H1 (cell line): Measurements from ENCODE around the gene CD300LF. TPM values are rescaled to one million over a fixed set of nuclear protein-coding genes. Genes with fewer than 3 reads are reported as not detected.

Source experiments
- CTCF ChIA-PET: fragments of 300-600 bp; sonication (Branson Sonifier 250); formaldehyde crosslinking; loops from one replicate; lab custom pipeline; 2021; ENCODE audit not compliant: partially characterized antibody; lab: Charles Lee
- POLR2A ChIA-PET: fragments of 300-600 bp; sonication (Branson Sonifier 250); formaldehyde crosslinking; loops from one replicate; lab custom pipeline; 2021; ENCODE audit warnings: inconsistent platforms; ENCODE audit not compliant: partially characterized antibody; lab: Charles Lee
- DNase-seq, 2 experiments: peaks; one replicate each; pipeline versions ENCODE4 v3.0.0 to v3.0.0-alpha.2; 2010 to 2022; ENCODE audit warnings: low spot score in 2 of 2, low read depth in 1 of 2, mixed read lengths in 1 of 2
- FAIRE-seq: peaks from 2 replicates; lab custom pipeline; 2011; peaks lifted over from hg19 to GRCh38; lab: Jason Lieb, UNC
- H2AFZ ChIP-seq: 2 replicates; pipeline ENCODE4 v1.8.1; 2012; ENCODE audit warnings: low read length, inconsistent platforms
- H2AK5ac ChIP-seq: 2 replicates; pipeline ENCODE4 v1.6.1; 2013; ENCODE audit warnings: low read depth, low read length
- H2BK120ac ChIP-seq: replicated peaks from 2 replicates; pipeline ENCODE3; 2013; ENCODE audit warnings: low read depth, low read length, inconsistent platforms
- H2BK12ac ChIP-seq: 2 replicates; pipeline ENCODE4 v1.6.1; 2013; ENCODE audit warnings: low read depth, low read length
- H2BK15ac ChIP-seq: 2 replicates; pipeline ENCODE4 v1.6.1; 2013; ENCODE audit warnings: low read length
- H2BK20ac ChIP-seq: 2 replicates; pipeline ENCODE4 v1.6.1; 2013; ENCODE audit warnings: low read length
- H2BK5ac ChIP-seq: 2 replicates; pipeline ENCODE4 v1.6.1; 2013; ENCODE audit warnings: low read depth, low read length
- H3K14ac ChIP-seq: 2 replicates; pipeline ENCODE4 v1.6.1; 2013; ENCODE audit warnings: inconsistent platforms; ENCODE audit not compliant: insufficient read length
- H3K18ac ChIP-seq: 2 replicates; pipeline ENCODE4 v1.6.1; 2013; ENCODE audit warnings: low read length; ENCODE audit errors: extremely low read depth
- H3K23ac ChIP-seq: 2 replicates; pipeline ENCODE4 v1.6.1; 2013; ENCODE audit warnings: inconsistent platforms; ENCODE audit not compliant: insufficient read length
- H3K23me2 ChIP-seq: 2 replicates; pipeline ENCODE4 v1.6.1; 2013; ENCODE audit warnings: low read depth, low read length
- H3K27ac ChIP-seq: 2 replicates; pipeline ENCODE4 v1.6.1; 2011; ENCODE audit warnings: low read depth, low read length, inconsistent platforms
- H3K27me3 ChIP-seq, 4 experiments: replicated peaks in 1 of 4; 1 replicate in 1 of 4; 2 replicates in 3 of 4; pipeline versions ENCODE4 v1.6.1 to v1.8.1; 2011 to 2013; ENCODE audit warnings: low read length in 3 of 4, mild to moderate bottlenecking in 3 of 4, inconsistent platforms in 2 of 4, mixed read lengths in 2 of 4, moderate library complexity in 1 of 4; ENCODE audit not compliant: control insufficient read depth in 3 of 4, insufficient read depth in 3 of 4; ENCODE audit errors: extremely low read depth in 1 of 4
- H3K36me3 ChIP-seq, 4 experiments: 2 replicates each; pipeline versions ENCODE4 v1.6.1 to v1.8.1; 2011 to 2013; ENCODE audit warnings: mild to moderate bottlenecking in 4 of 4, low read length in 3 of 4, moderate library complexity in 2 of 4, control low read depth in 1 of 4, inconsistent platforms in 1 of 4; ENCODE audit not compliant: insufficient read depth in 4 of 4, control insufficient read depth in 2 of 4
- H3K4ac ChIP-seq: replicated peaks from 2 replicates; pipeline ENCODE3; 2013; ENCODE audit warnings: low read length, low read depth, mixed read lengths, inconsistent platforms; ENCODE audit not compliant: insufficient read length
- H3K4me1 ChIP-seq, 4 experiments: replicated peaks in 1 of 4; 1 replicate in 1 of 4; 2 replicates in 3 of 4; pipeline versions ENCODE4 v1.6.1 to v1.8.1; 2011 to 2013; ENCODE audit warnings: low read length in 3 of 4, inconsistent platforms in 2 of 4, mixed read lengths in 1 of 4; ENCODE audit not compliant: insufficient read depth in 4 of 4, control insufficient read depth in 3 of 4
- H3K4me2 ChIP-seq, 2 experiments: 2 replicates each; pipeline versions ENCODE4 v1.6.1 to v1.8.1; 2011 to 2013; ENCODE audit warnings: low read depth in 2 of 2, low read length in 2 of 2, control low read depth in 1 of 2, inconsistent platforms in 1 of 2, mild to moderate bottlenecking in 1 of 2; ENCODE audit not compliant: insufficient read depth in 1 of 2
- H3K4me3 ChIP-seq, 4 experiments: fragments of 200-600, 300-600 bp in 1 of 4; sonication (generic), shearing (Covaris generic), sonication (Bioruptor Twin) in 1 of 4; 2 replicates each; pipeline versions ENCODE4 v1.5.1 to v1.8.1; 2011 to 2016; ENCODE audit warnings: low read length in 4 of 4, low read depth in 3 of 4, control low read depth in 2 of 4, inconsistent platforms in 2 of 4, mild to moderate bottlenecking in 2 of 4, mixed read lengths in 1 of 4, moderate library complexity in 1 of 4; ENCODE audit not compliant: insufficient read depth in 2 of 4; ENCODE audit errors: extremely low read depth in 1 of 4
- H3K56ac ChIP-seq: replicated peaks from 2 replicates; pipeline ENCODE3; 2013; ENCODE audit warnings: low read depth, mild to moderate bottlenecking, mixed read lengths, low read length, inconsistent platforms; ENCODE audit not compliant: insufficient read length
- H3K79me1 ChIP-seq: 2 replicates; pipeline ENCODE4 v1.6.1; 2013; ENCODE audit warnings: low read depth, low read length, control low read depth
- H3K79me2 ChIP-seq, 2 experiments: 2 replicates each; pipeline versions ENCODE4 v1.6.1 to v1.8.1; 2012 to 2013; ENCODE audit warnings: low read length in 2 of 2, mild to moderate bottlenecking in 2 of 2, inconsistent platforms in 1 of 2; ENCODE audit not compliant: insufficient read depth in 2 of 2, control insufficient read depth in 1 of 2
- H3K9ac ChIP-seq, 4 experiments: replicated peaks in 1 of 4; 1 replicate in 1 of 4; 2 replicates in 3 of 4; pipeline versions ENCODE4 v1.6.1 to v1.8.1; 2011 to 2013; ENCODE audit warnings: low read depth in 3 of 4, low read length in 3 of 4, control low read depth in 2 of 4, mild to moderate bottlenecking in 2 of 4, moderate library complexity in 2 of 4, inconsistent platforms in 1 of 4; ENCODE audit errors: extremely low read depth in 1 of 4
- H3K9me3 ChIP-seq, 2 experiments: 2 replicates each; pipeline versions ENCODE4 v1.6.1 to v1.8.1; 2012 to 2013; ENCODE audit warnings: mild to moderate bottlenecking in 2 of 2, moderate library complexity in 2 of 2, control low read depth in 1 of 2, inconsistent platforms in 1 of 2, low read depth in 1 of 2, low read length in 1 of 2, mixed read lengths in 1 of 2; ENCODE audit not compliant: insufficient read depth in 2 of 2
- H4K20me1 ChIP-seq, 2 experiments: replicated peaks in 1 of 2; 2 replicates each; pipeline versions ENCODE3 to v1.8.1; 2011 to 2013; ENCODE audit warnings: inconsistent platforms in 2 of 2, low read length in 2 of 2, mild to moderate bottlenecking in 1 of 2; ENCODE audit not compliant: insufficient read depth in 2 of 2, control insufficient read depth in 1 of 2
- H4K5ac ChIP-seq: 2 replicates; pipeline ENCODE4 v1.6.1; 2013; ENCODE audit warnings: low read length, low read depth, mixed read lengths, inconsistent platforms; ENCODE audit not compliant: insufficient read length
- H4K8ac ChIP-seq: 2 replicates; pipeline ENCODE4 v1.8.0; 2013; ENCODE audit warnings: mild to moderate bottlenecking, moderate library complexity, low read length, inconsistent platforms; ENCODE audit not compliant: insufficient read depth; ENCODE audit errors: extremely low read depth
- H4K91ac ChIP-seq: replicated peaks from 2 replicates; pipeline ENCODE3; 2013; ENCODE audit warnings: low read length, mixed read lengths, inconsistent platforms; ENCODE audit not compliant: insufficient read length
- CHD2 ChIP-seq: IDR thresholded peaks from 2 replicates; pipeline ENCODE4 v1.6.1; 2012; ENCODE audit warnings: low read length, improper control_type of control experiment
- EGR1 ChIP-seq: IDR thresholded peaks from 2 replicates; pipeline ENCODE4 v1.6.1; 2011; ENCODE audit warnings: low read depth, low read length, borderline replicate concordance
- EZH2 ChIP-seq: fragments of 200-600 bp; sonication (generic); IDR thresholded peaks from 2 replicates; pipeline ENCODE4 v1.7.1; 2012; ENCODE audit warnings: low read depth, mild to moderate bottlenecking, moderate library complexity, low read length, inconsistent platforms; ENCODE audit not compliant: severe bottlenecking
- HDAC6 ChIP-seq: IDR thresholded peaks from one replicate; pipeline ENCODE4 v1.7.1; 2012; ENCODE audit warnings: low read depth, mild to moderate bottlenecking, inconsistent platforms, low read length, moderate library complexity
- KDM5A ChIP-seq: fragments of 200-600 bp; IDR thresholded peaks from 2 replicates; pipeline ENCODE4 v1.7.1; 2012; ENCODE audit warnings: mild to moderate bottlenecking, low read length, inconsistent platforms, mixed read lengths
- SAP30 ChIP-seq: fragments of 300-600 bp; sonication (generic); IDR thresholded peaks from 2 replicates; pipeline ENCODE4 v1.7.1; 2012; ENCODE audit warnings: low read length, moderate library complexity, mild to moderate bottlenecking, inconsistent platforms; ENCODE audit not compliant: insufficient read depth, insufficient replicate concordance
- TAF1 ChIP-seq: IDR thresholded peaks from 2 replicates; pipeline ENCODE4 v1.6.1; 2011; ENCODE audit warnings: mild to moderate bottlenecking, low read depth, low read length
- ZNF274 ChIP-seq: IDR thresholded peaks from 2 replicates; pipeline ENCODE4 v1.7.0; 2012; ENCODE audit warnings: low read length, borderline replicate concordance; ENCODE audit errors: extremely low read depth
- whole genome bisulfite sequencing, 2 experiments: shearing (Covaris generic) in 1 of 2; methylation state at CpG; one replicate each; pipeline versions ENCODE4 v1.1.6 to v1.1.7; 2013 to 2015; ENCODE audit warnings: low lambda C conversion rate in 2 of 2, mixed read lengths in 2 of 2, inconsistent platforms in 1 of 2, low coverage in 1 of 2, missing lambda C conversion rate in 1 of 2; ENCODE audit not compliant: insufficient replicate concordance in 2 of 2, insufficient coverage in 1 of 2, insufficient read length in 1 of 2; ENCODE audit errors: extremely low coverage in 1 of 2, missing lambda C conversion rate in 1 of 2; 5-methylcytosine and 5-hydroxymethylcytosine counted together
- polyA plus RNA-seq, 7 experiments: library from polyadenylated mRNA; depleted of rRNA in 3 of 7; stranded (reverse) in 5 of 7; unstranded in 2 of 7; fragments of >200 nt in 5 of 7; fragments of 200-250 nt in 2 of 7; gene quantifications; 1 replicate in 5 of 7; 2 replicates in 1 of 7; 4 replicates in 1 of 7; pipeline versions ENCODE4 v1.2.1 to v1.2.3, GENCODE V29; 2011 to 2013; ENCODE audit warnings: missing spikeins in 2 of 7, mixed read lengths in 2 of 7
- total RNA-seq: library from RNA; stranded (reverse); fragmentation: NEBNext Ultra II Directional; extraction: Animal tissue kit (Norgen Biotek cat#: 25700); gene quantifications from 2 replicates; pipeline ENCODE4 v1.2.1, GENCODE V29; 2021
- TF ChIP-seq, protein P1 (sequence below): IDR thresholded peaks from 2 replicates; pipeline ENCODE4 v1.6.1; 2011; ENCODE audit warnings: low read length, improper control_type of control experiment
- TF ChIP-seq, protein P2 (sequence below): IDR thresholded peaks from 2 replicates; pipeline ENCODE4 v1.6.1; 2012; ENCODE audit warnings: inconsistent platforms

CD300LF gene
- total and polyA plus RNA-seq, 2 of the 8 experiments (the other 6 are each of a cell fraction or from before 2014, with no cell fraction given), result not detected

DNA sequence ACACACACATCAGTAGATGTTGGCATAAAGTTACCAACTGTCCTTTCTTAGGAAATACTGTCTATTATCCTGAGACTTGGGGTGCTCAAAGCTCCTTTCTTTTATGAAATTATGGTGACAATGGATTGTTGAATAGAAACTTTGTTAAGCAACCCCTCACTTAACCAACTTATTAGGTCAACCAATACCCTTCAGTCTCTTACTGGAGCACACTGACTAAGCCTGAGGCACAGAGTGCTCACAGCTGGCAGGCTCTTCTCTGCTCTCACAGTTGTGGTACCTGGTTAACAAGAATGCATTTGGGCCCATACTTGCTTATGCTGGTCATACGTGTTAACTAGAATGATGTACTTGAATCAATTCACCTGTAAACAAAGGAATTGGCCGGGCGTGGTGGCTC lies 24.8 kb downstream of the CD300LF start:
- no peak for TF ChIP-seq SAP30
- TF ChIP-seq, protein P1, sequence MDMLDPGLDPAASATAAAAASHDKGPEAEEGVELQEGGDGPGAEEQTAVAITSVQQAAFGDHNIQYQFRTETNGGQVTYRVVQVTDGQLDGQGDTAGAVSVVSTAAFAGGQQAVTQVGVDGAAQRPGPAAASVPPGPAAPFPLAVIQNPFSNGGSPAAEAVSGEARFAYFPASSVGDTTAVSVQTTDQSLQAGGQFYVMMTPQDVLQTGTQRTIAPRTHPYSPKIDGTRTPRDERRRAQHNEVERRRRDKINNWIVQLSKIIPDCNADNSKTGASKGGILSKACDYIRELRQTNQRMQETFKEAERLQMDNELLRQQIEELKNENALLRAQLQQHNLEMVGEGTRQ, result no peak
- no peak for TF ChIP-seq HDAC6
- no peak for TF ChIP-seq KDM5A
- TF ChIP-seq CHD2, result no peak
- no peak for TF ChIP-seq EZH2
- TF ChIP-seq TAF1, result no peak
- no peak for TF ChIP-seq ZNF274
- TF ChIP-seq EGR1, result no peak
- TF ChIP-seq, protein P2, sequence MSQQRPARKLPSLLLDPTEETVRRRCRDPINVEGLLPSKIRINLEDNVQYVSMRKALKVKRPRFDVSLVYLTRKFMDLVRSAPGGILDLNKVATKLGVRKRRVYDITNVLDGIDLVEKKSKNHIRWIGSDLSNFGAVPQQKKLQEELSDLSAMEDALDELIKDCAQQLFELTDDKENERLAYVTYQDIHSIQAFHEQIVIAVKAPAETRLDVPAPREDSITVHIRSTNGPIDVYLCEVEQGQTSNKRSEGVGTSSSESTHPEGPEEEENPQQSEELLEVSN, result no peak
- TF ChIP-seq, all 59 proteins: peak for 0
- DNase-seq, result no peak
- ChIA-PET CTCF (interaction anchor here (0.8 to 3.8 kb wide), 4 partner anchors 8 to 49 kb away, joined by 4 to 12 read pairs (median 10); partner anchors contain the start of gene RAB37), POLR2A (no interaction called here)
- H3K4ac ChIP-seq, result no peak overlapping the region
- no peak overlapping the region for H3K18ac ChIP-seq
- no peak overlapping the region for H4K5ac ChIP-seq
- no peak overlapping the region for H2BK120ac ChIP-seq
- no peak overlapping the region for H2BK15ac ChIP-seq
- H3K23me2 ChIP-seq, result no peaks in the 10 kb centered on the region
- 93% methylated on average over 3 of the region's 3 CpGs; no CpG with 5 or more reads in 1 of the 2 experiments for WGBS, 2 experiments
- H3K23ac ChIP-seq, result no peak overlapping the region
- H4K20me1 ChIP-seq, result no peaks in the 10 kb centered on the region
- H3K14ac ChIP-seq, result no peak overlapping the region
- H2BK20ac ChIP-seq, result no peak overlapping the region
- no peaks in the 10 kb centered on the region for H3K36me3 ChIP-seq
- H2BK12ac ChIP-seq, result no peak overlapping the region
- no peak overlapping the region for H4K8ac ChIP-seq
- no peaks in the 10 kb centered on the region; a peak in 1 of 7 replicates for H3K27me3 ChIP-seq
- no peak overlapping the region for H2BK5ac ChIP-seq
- H4K91ac ChIP-seq, result no peak overlapping the region
- H3K9me3 ChIP-seq, result no peaks in the 10 kb centered on the region
- no peak overlapping the region for H3K4me3 ChIP-seq
- H3K4me2 ChIP-seq, result no peak overlapping the region
- H3K9ac ChIP-seq, result no peak overlapping the region
- H3K56ac ChIP-seq, result no peak overlapping the region
- H3K4me1 ChIP-seq, result no peaks in the 10 kb centered on the region
- H2AFZ ChIP-seq, result no peak overlapping the region
- no peaks in the 10 kb centered on the region for H3K79me2 ChIP-seq
- no peak for FAIRE-seq
- H3K27ac ChIP-seq, result no peak overlapping the region
- H2AK5ac ChIP-seq, result no peak overlapping the region
- H3K79me1 ChIP-seq, result no peaks in the 10 kb centered on the region
